ENCODE results near the gene NPW. TPM values are rescaled to one million over a fixed set of nuclear protein-coding genes. Genes with fewer than 3 reads are reported as not detected.

NPW gene
- total and polyA plus RNA-seq, 12 donors: 0.39 to 0.54 TPM; not detected in 10

GRCh38 chr16:2045965-2046892 is 26.6 kb downstream of the NPW start:
- 85 to 92% methylated on average over 21 of the region's 21 CpGs for WGBS, 2 donors
- intact Hi-C loops (cut with DNase I): loop anchor here in 1 of 10 donors (2.0 kb wide), 1 partner anchor 23 kb away; no protein-coding TSS in a partner anchor
- H3K9me3 ChIP-seq: no peaks in the 10 kb centered on the region
- no peak for TF ChIP-seq CTCF (IDR thresholded peaks at IDR 0.05)
- DNase-seq (no peak), ATAC-seq (no peak)
- H3K27me3 ChIP-seq: no peaks in the 10 kb centered on the region
- H3K4me1 ChIP-seq: peaks cover 25 to 77% (median 63%) of the 10 kb centered on the region in 9 donors
- H3K4me3 ChIP-seq: peak overlapping the region in 8 of 10 donors; percentile 51 to 97 (median 88)
- peak overlapping the region; percentile 64 to 96 (median 84) for H3K27ac ChIP-seq
- H3K36me3 ChIP-seq: peaks cover 0 to 18% (median 9%) of the 10 kb centered on the region in 9 donors

- peak overlapping the region; percentile 51 to 97 (median 88) for H3K4me3 ChIP-seq
- DNase-seq (no peak), ATAC-seq (no peak)
- 18 to 21% methylated on average over 8 of the region's 8 CpGs for WGBS, 2 donors
- peaks cover 21 to 70% (median 56%) of the 10 kb centered on the region in 9 donors for H3K4me1 ChIP-seq
- no peak for TF ChIP-seq CTCF (IDR thresholded peaks at IDR 0.05)
- H3K27ac ChIP-seq: peak overlapping the region; percentile 64 to 96 (median 84)
- no peaks in the 10 kb centered on the region for H3K9me3 ChIP-seq
- intact Hi-C loops (cut with DNase I): loop anchor here in 2 of 10 donors (1.0 to 2.0 kb wide), 2 partner anchors 24 kb away; no protein-coding TSS in a partner anchor
- peaks cover 0 to 25% (median 11%) of the 10 kb centered on the region in 9 donors for H3K36me3 ChIP-seq
- no peaks in the 10 kb centered on the region for H3K27me3 ChIP-seq
Measured at GRCh38 chr16:2046893-2047329, 27.3 kb downstream of the NPW start.

GRCh38 chr16:2047330-2048115 is 27.9 kb downstream of the NPW start, which contains the start of the genes NTHL1 and TSC2:
TSS of gene NTHL1 (minus strand) at chr16:2047834. CDS start at chr16:2047823, 11 bp downstream.
TSS of gene TSC2 (plus strand) at chr16:2047985. CDS start at chr16:2048616, 631 bp downstream.
- Histone ChIP-seq H3K4me1 (peaks cover 16 to 64% (median 50%) of the 10 kb centered on the region in 9 donors), H3K27me3 (no peaks in the 10 kb centered on the region), H3K4me3 (peak within 1 kb of the TSS; percentile 51 to 97 (median 88)), H3K9me3 (no peaks in the 10 kb centered on the region), H3K27ac (peak within 1 kb of the TSS; percentile 64 to 96 (median 84)), H3K36me3 (peaks cover 0 to 31% (median 11%) of the 10 kb centered on the region in 9 donors)
- TF ChIP-seq CTCF (IDR thresholded peaks at IDR 0.05): peak in 8 of 9 donors; percentile 28 to 73 (median 63)
- WGBS, 2 donors: 0 to 1% methylated on average over 70 to 81 of the region's 81 CpGs
- DNase-seq: peak; percentile 97
- intact Hi-C loops (cut with DNase I): loop anchor here in 2 of 10 donors (1.0 to 2.0 kb wide), 2 partner anchors 24 to 25 kb away; no protein-coding TSS in a partner anchor
- ATAC-seq: peak; percentile 89 to 95 (median 92)
